ENCODE measurements around the gene CNGA3. TPM values are rescaled to one million over a fixed set of nuclear protein-coding genes. Genes with fewer than 3 reads are reported as not detected.
A peak's percentile ranks its signal among the peaks of the same experiment; 100 is the strongest.

Gene CNGA3
- total RNA-seq, 1 donor from 2014 or later: not detected

- intact Hi-C loops (cut with micrococcal nuclease): loop anchor here (1.0 to 10.0 kb wide), 3 partner anchors 579 to 790 kb away; partner anchors contain the start of gene ZAP70
- H3K4me3 Mint-ChIP-seq (ENCODE audit: low read depth): no peak overlapping the region
- no peak overlapping the region for H3K27ac Mint-ChIP-seq
- no peaks in the 10 kb centered on the region for H3K9me3 Mint-ChIP-seq
- H3K4me1 Mint-ChIP-seq (ENCODE audit: low read depth): peaks cover 3% of the 10 kb centered on the region
- no peaks in the 10 kb centered on the region for H3K36me3 Mint-ChIP-seq (ENCODE audit: low read depth)
- peaks cover 5% of the 10 kb centered on the region for H3K27me3 Mint-ChIP-seq (ENCODE audit: low read depth)
- DNase-seq (ENCODE audit: low spot score): peak; percentile 64
These were observed 38.9 kb downstream of the CNGA3 start for GRCh38 chr2:98385050-98385699.

DNA sequence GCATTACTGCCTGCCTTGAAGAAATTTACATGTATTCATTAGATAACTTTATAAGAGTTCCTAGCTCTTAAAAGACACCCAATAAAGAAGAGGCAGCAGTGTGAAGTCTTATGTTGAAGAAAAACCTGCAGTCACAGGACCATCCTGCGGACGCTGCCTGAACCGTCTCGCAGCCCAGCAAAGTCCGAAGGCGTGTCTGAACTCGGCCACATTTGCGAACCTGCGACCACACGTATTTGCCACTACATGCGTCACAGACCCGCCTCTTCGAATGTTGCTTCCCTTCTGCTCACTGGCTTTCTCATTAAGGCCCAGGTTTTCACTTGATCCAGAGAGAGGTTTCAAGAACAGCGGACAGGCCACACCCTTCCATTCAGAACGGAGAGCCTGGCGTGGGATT, 41.2 kb downstream of the CNGA3 start:
- intact Hi-C loops (cut with micrococcal nuclease): loop anchor here (5.0 to 10.0 kb wide), 2 partner anchors 675 to 793 kb away; partner anchors contain the start of gene ZAP70
- Mint-ChIP-seq H3K9me3 (no peaks in the 10 kb centered on the region), H3K4me1 (ENCODE audit: low read depth) (peaks cover 3% of the 10 kb centered on the region), H3K27ac (no peak overlapping the region), H3K36me3 (ENCODE audit: low read depth) (no peaks in the 10 kb centered on the region), H3K4me3 (ENCODE audit: low read depth) (no peak overlapping the region), H3K27me3 (ENCODE audit: low read depth) (peaks cover 3% of the 10 kb centered on the region)
- no peak for DNase-seq (ENCODE audit: low spot score)

DNA sequence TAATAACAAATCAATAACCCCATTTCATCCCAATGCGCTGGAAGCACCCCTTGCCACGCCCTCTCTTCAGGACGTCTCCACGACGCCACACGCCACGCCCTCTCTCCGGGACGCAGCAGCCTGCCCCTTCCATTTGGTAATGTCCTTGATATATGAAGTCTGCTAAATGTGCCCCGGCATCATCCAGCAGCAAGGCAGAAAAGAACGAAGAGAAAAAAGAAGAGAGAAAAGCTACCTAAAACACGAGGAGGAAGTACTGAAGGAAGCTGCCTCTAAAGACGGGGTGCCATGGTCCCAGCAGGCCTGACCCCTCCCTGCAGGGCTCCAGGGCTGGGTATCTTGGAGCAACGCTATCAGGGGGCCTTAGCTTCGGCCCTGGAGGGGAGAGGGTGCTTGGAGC, 41.8 kb downstream of the CNGA3 start:
- Mint-ChIP-seq H3K4me1 (ENCODE audit: low read depth) (peaks cover 3% of the 10 kb centered on the region), H3K27ac (no peak overlapping the region), H3K36me3 (ENCODE audit: low read depth) (no peaks in the 10 kb centered on the region)

DNA sequence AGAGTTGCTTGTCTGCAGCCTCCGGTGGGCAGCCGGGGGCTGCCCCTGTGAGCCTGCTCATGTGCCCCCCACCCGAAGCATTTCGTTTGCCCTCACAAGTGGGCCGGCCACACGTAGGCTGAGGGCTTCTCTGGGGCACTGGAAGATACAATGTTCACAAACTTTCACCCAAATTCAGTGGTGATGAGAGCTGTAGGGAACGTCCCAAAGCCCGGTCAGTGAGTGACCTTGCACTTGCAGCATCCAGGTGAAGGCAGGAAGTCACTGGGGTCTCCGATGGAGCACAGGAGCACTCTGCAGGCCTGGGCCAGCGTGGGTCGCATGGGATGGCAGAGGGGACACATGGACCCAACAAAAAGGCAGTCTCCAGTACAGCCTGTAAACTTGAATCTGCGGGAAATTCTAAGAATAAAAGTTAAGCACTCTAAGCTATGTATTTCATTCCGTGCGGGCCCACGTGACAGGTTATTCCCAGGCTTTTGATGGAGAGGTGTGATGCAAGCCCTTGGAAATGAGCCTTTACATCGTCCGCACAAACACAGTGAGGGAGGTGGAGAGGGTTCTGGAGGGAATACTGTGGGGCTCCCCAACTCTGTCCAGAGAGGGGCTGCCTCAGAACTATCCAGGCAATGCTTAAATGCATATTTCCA, 42.5 kb downstream of the CNGA3 start:
- Mint-ChIP-seq H3K27ac (no peak overlapping the region), H3K4me3 (ENCODE audit: low read depth) (no peak overlapping the region), H3K36me3 (ENCODE audit: low read depth) (no peaks in the 10 kb centered on the region), H3K9me3 (no peaks in the 10 kb centered on the region), H3K27me3 (ENCODE audit: low read depth) (peaks cover 3% of the 10 kb centered on the region), H3K4me1 (ENCODE audit: low read depth) (peaks cover 3% of the 10 kb centered on the region)
- intact Hi-C loops (cut with micrococcal nuclease): loop anchor here (5.0 to 10.0 kb wide), 2 partner anchors 676 to 794 kb away; partner anchors contain the start of gene ZAP70
- no peak for DNase-seq (ENCODE audit: low spot score)

More for the DNA sequence above, 41.8 kb downstream of the CNGA3 start:
- DNase-seq (ENCODE audit: low spot score): no peak
- Mint-ChIP-seq H3K27me3 (ENCODE audit: low read depth) (peaks cover 3% of the 10 kb centered on the region), H3K9me3 (no peaks in the 10 kb centered on the region), H3K4me3 (ENCODE audit: low read depth) (no peak overlapping the region)
- intact Hi-C loops (cut with micrococcal nuclease): loop anchor here (5.0 to 10.0 kb wide), 2 partner anchors 676 to 793 kb away; partner anchors contain the start of gene ZAP70

DNA sequence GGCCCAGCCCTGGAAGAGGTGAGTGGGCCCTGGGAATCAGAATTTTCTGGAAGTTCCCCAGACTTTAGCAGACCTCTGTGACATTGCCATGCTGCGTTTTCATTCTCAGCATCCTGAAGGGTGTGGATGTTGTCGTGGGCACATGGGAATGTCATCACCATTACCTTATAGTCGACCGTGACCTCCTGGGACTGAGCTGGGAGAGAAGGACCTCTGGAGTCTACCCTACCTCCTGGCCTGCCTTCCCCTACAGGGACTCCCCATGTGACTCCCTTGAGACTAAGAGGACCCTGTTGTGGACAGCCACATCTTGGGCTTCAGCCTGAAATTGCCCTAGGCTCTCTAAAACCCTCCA, 43.0 kb downstream of the CNGA3 start:
- H3K27ac Mint-ChIP-seq: no peak overlapping the region
- intact Hi-C loops (cut with micrococcal nuclease): loop anchor here (5.0 to 10.0 kb wide), 2 partner anchors 677 to 794 kb away; partner anchors contain the start of gene ZAP70
- DNase-seq (ENCODE audit: low spot score): no peak
- H3K4me3 Mint-ChIP-seq (ENCODE audit: low read depth): no peak overlapping the region
- H3K4me1 Mint-ChIP-seq (ENCODE audit: low read depth): peaks cover 3% of the 10 kb centered on the region
- H3K36me3 Mint-ChIP-seq (ENCODE audit: low read depth): no peaks in the 10 kb centered on the region
- H3K9me3 Mint-ChIP-seq: no peaks in the 10 kb centered on the region
- peaks cover 3% of the 10 kb centered on the region for H3K27me3 Mint-ChIP-seq (ENCODE audit: low read depth)

GRCh38 chr2:98390571-98391476, 44.6 kb downstream of the CNGA3 start:
- no peak overlapping the region for H3K4me3 Mint-ChIP-seq (ENCODE audit: low read depth)
- intact Hi-C loops (cut with micrococcal nuclease): no loop called here
- H3K27me3 Mint-ChIP-seq (ENCODE audit: low read depth): no peaks in the 10 kb centered on the region

DNA sequence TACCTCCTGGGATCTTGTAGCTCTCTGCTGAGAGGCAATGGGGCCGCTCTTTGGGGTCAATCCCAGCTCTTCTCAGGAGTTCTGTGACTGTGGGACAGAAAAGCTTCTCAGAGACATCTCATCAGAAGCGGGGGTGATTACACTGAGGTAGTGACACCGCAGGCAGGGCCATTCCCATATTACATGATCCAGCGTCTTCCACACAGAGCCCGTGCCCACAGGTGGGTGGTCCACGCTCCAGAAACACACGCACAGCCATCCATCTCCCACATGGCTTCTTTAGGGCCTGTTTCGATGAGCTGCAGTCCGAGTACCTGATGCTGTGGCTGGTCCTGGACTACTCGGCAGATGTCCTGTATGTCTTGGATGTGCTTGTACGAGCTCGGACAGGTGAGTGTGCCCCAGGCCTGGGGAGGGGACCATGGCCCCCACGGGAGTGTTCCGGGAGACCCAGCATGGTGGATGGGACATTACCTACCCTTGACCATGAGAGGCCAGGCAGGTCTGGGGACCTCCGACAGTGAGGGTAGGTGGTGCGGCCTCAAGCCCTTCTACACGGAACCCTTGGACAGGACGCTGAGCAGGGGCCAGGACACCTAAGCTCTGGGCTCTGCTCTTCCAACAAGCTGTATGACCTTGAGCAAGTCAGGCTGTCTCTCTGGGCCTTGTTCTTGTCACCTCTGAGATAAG, 45.5 kb downstream of the CNGA3 start:
- Mint-ChIP-seq H3K36me3 (ENCODE audit: low read depth) (no peaks in the 10 kb centered on the region), H3K4me1 (ENCODE audit: low read depth) (no peaks in the 10 kb centered on the region), H3K27me3 (ENCODE audit: low read depth) (peaks cover 9% of the 10 kb centered on the region), H3K27ac (no peak overlapping the region), H3K4me3 (ENCODE audit: low read depth) (no peak overlapping the region), H3K9me3 (no peaks in the 10 kb centered on the region)
- intact Hi-C loops (cut with micrococcal nuclease): no loop called here
- no peak for DNase-seq (ENCODE audit: low spot score)

More at GRCh38 chr2:98390571-98391476, 44.6 kb downstream of the CNGA3 start:
- Mint-ChIP-seq H3K36me3 (ENCODE audit: low read depth) (no peaks in the 10 kb centered on the region), H3K4me1 (ENCODE audit: low read depth) (no peaks in the 10 kb centered on the region), H3K27ac (no peak overlapping the region), H3K9me3 (no peaks in the 10 kb centered on the region)
- no peak for DNase-seq (ENCODE audit: low spot score)

- Mint-ChIP-seq H3K4me3 (ENCODE audit: low read depth) (no peak overlapping the region), H3K4me1 (ENCODE audit: low read depth) (no peaks in the 10 kb centered on the region), H3K9me3 (no peaks in the 10 kb centered on the region), H3K27ac (no peak overlapping the region), H3K27me3 (ENCODE audit: low read depth) (peaks cover 13% of the 10 kb centered on the region), H3K36me3 (ENCODE audit: low read depth) (no peaks in the 10 kb centered on the region)
- DNase-seq (ENCODE audit: low spot score): no peak
- intact Hi-C loops (cut with micrococcal nuclease): no loop called here
These were observed 47.1 kb downstream of the CNGA3 start for GRCh38 chr2:98393354-98393753.

DNA sequence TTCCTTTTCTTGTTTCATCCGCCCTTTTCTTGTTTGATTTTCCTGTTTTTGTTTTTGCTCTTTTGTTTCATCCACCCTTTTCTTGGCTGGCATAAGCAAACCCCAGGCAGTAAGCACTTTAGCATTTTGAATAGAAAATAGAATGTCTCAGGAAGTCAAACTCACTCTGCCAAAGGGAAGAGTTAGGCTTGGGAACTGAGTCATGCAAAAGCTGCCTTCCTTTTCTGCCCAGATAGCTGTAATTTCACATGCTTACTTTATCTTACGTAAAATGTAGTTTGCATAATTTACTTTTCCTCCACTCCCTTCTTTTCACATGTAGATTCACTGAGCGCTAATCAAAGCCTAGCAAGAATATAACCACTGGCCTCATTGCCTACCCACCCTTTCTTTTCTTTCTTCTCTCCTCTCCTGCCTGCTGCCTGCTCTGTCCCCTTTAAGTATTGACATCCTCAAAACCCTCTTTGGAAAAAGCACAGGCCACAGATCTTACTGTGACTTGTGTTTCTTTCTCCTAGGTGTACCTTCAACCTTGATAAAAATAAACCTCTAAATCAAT, 48.4 kb downstream of the CNGA3 start:
- intact Hi-C loops (cut with micrococcal nuclease): no loop called here
- no peaks in the 10 kb centered on the region for H3K9me3 Mint-ChIP-seq
- peaks cover 26% of the 10 kb centered on the region for H3K27me3 Mint-ChIP-seq (ENCODE audit: low read depth)
- H3K4me1 Mint-ChIP-seq (ENCODE audit: low read depth): no peaks in the 10 kb centered on the region
- H3K36me3 Mint-ChIP-seq (ENCODE audit: low read depth): no peaks in the 10 kb centered on the region
- no peak for DNase-seq (ENCODE audit: low spot score)
- H3K27ac Mint-ChIP-seq: no peak overlapping the region
- no peak overlapping the region for H3K4me3 Mint-ChIP-seq (ENCODE audit: low read depth)

DNA sequence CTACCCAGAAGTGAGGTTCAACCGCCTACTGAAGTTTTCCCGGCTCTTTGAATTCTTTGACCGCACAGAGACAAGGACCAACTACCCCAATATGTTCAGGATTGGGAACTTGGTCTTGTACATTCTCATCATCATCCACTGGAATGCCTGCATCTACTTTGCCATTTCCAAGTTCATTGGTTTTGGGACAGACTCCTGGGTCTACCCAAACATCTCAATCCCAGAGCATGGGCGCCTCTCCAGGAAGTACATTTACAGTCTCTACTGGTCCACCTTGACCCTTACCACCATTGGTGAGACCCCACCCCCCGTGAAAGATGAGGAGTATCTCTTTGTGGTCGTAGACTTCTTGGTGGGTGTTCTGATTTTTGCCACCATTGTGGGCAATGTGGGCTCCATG, 49.7 kb downstream of the CNGA3 start:
- Mint-ChIP-seq H3K4me1 (ENCODE audit: low read depth) (no peaks in the 10 kb centered on the region), H3K36me3 (ENCODE audit: low read depth) (no peaks in the 10 kb centered on the region), H3K9me3 (no peaks in the 10 kb centered on the region), H3K27me3 (ENCODE audit: low read depth) (peaks cover 34% of the 10 kb centered on the region), H3K27ac (no peak overlapping the region), H3K4me3 (ENCODE audit: low read depth) (no peak overlapping the region)
- intact Hi-C loops (cut with micrococcal nuclease): no loop called here
- DNase-seq (ENCODE audit: low spot score): no peak

DNA sequence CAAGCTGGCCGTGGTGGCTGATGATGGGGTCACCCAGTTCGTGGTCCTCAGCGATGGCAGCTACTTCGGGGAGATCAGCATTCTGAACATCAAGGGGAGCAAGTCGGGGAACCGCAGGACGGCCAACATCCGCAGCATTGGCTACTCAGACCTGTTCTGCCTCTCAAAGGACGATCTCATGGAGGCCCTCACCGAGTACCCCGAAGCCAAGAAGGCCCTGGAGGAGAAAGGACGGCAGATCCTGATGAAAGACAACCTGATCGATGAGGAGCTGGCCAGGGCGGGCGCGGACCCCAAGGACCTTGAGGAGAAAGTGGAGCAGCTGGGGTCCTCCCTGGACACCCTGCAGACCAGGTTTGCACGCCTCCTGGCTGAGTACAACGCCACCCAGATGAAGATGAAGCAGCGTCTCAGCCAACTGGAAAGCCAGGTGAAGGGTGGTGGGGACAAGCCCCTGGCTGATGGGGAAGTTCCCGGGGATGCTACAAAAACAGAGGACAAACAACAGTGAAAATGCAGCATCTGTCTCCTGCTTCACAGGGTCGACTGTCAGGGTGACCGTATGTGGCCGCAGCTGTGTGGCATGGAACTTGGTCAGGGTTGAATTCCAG, 50.6 kb downstream of the CNGA3 start:
- Mint-ChIP-seq H3K4me1 (ENCODE audit: low read depth) (no peaks in the 10 kb centered on the region), H3K9me3 (no peaks in the 10 kb centered on the region)

GRCh38 chr2:98399140-98399539, 52.9 kb downstream of the CNGA3 start:
- peaks cover 60% of the 10 kb centered on the region for H3K27me3 Mint-ChIP-seq (ENCODE audit: low read depth)
- no peak overlapping the region for H3K4me3 Mint-ChIP-seq (ENCODE audit: low read depth)

More for the DNA sequence above, 50.6 kb downstream of the CNGA3 start:
- Mint-ChIP-seq H3K27ac (no peak overlapping the region), H3K27me3 (ENCODE audit: low read depth) (peaks cover 42% of the 10 kb centered on the region), H3K4me3 (ENCODE audit: low read depth) (no peak overlapping the region), H3K36me3 (ENCODE audit: low read depth) (no peaks in the 10 kb centered on the region)
- no peak for DNase-seq (ENCODE audit: low spot score)
- intact Hi-C loops (cut with micrococcal nuclease): no loop called here

More at GRCh38 chr2:98399140-98399539, 52.9 kb downstream of the CNGA3 start:
- Mint-ChIP-seq H3K9me3 (no peaks in the 10 kb centered on the region), H3K27ac (no peak overlapping the region), H3K36me3 (ENCODE audit: low read depth) (no peaks in the 10 kb centered on the region), H3K4me1 (ENCODE audit: low read depth) (no peaks in the 10 kb centered on the region)
- no peak for DNase-seq (ENCODE audit: low spot score)
- intact Hi-C loops (cut with micrococcal nuclease): no loop called here

Data from activated T-helper 2 cell treated with anti-CD3 and anti-CD28 coated beads, Interferon-gamma antibody, Interleukin-2, Interleukin-4, amounts not matched to agents 10 μg/mL and 5 μg/mL and 100 μg/mL, durations not matched to agents 14 hours and 24 hours and 36 hours (primary cell).